B cell (primary cell): ENCODE results near the gene JAG2.
A peak's percentile ranks its signal among the peaks of the same experiment; 100 is the strongest.

ENCODE experiments used
- CTCF ChIP-seq: fragments of 200-600 bp; IDR thresholded peaks from one replicate; pipeline ENCODE4 v1.8.0; 2022; ENCODE audit warnings: antibody characterized with exemption, mild to moderate bottlenecking
- EZH2 ChIP-seq: IDR thresholded peaks from 2 replicates; pipeline ENCODE4 v1.6.1; 2012; ENCODE audit warnings: borderline replicate concordance, low read depth, mild to moderate bottlenecking, moderate library complexity, low read length; ENCODE audit not compliant: insufficient read depth, poor library complexity, severe bottlenecking

- TF ChIP-seq CTCF = peak; percentile 73
- no peak for TF ChIP-seq EZH2
Observed at GRCh38 chr14:105168979-105169507, 467 bp upstream of the JAG2 start.
